Tibial artery (tissue), 4 donors: ENCODE measurements around the gene FBXW9.

Experiments
- DNase-seq, 2 donors: peaks; one replicate each; pipeline ENCODE4 v3.0.0-alpha.2; 2019
- H3K27ac ChIP-seq, 2 donors: fragments of 200-600 bp; sonication (generic) in 1 of 2; 1 replicate in 1 of 2; 2 replicates in 1 of 2; pipeline ENCODE4 v1.5.1; 2018 to 2019; ENCODE audit warnings: mild to moderate bottlenecking in 1 of 2
- H3K27me3 ChIP-seq, 2 donors: fragments of 200-600 bp; sonication (generic) in 1 of 2; one replicate each; pipeline versions ENCODE4 v1.5.1 to v1.6.0; 2016 to 2019
- H3K36me3 ChIP-seq, 3 donors: fragments of 200-600 bp; sonication (generic) in 2 of 3; one replicate each; pipeline ENCODE4 v1.5.1; 2016 to 2019; ENCODE audit warnings: mild to moderate bottlenecking in 2 of 3
- H3K4me1 ChIP-seq, 4 donors: fragments of 200-600 bp; sonication (generic) in 2 of 4; 1 replicate in 3 of 4; 2 replicates in 1 of 4; pipeline ENCODE4 v1.5.1; 2016 to 2019
- H3K4me3 ChIP-seq, 2 donors: fragments of 200-600 bp; sonication (generic) in 1 of 2; 1 replicate in 1 of 2; 2 replicates in 1 of 2; pipeline ENCODE4 v1.5.1; 2018 to 2019; ENCODE audit warnings: mild to moderate bottlenecking in 2 of 2
- H3K9me3 ChIP-seq, 3 donors: fragments of 200-600 bp; sonication (generic) in 1 of 3; one replicate each; pipeline ENCODE4 v1.5.1; 2016 to 2019
- intact Hi-C: fragments of 100-400 bp; cut with DNase I; formaldehyde crosslinking; loops from one replicate; pipeline ENCODE4 v1.15.0; 2023; ENCODE audit warnings: low total_unique reads
- TF ChIP-seq, protein P1 (sequence below), 2 experiments: fragments of 200-600 bp in 1 of 2; fragments of 450-650 bp in 1 of 2; IDR thresholded peaks; one replicate each; pipeline ENCODE4 v1.5.1; 2017 to 2019; ENCODE audit warnings: antibody characterized with exemption in 2 of 2, mild to moderate bottlenecking in 1 of 2, moderate library complexity in 1 of 2

FBXW9 gene

DNA sequence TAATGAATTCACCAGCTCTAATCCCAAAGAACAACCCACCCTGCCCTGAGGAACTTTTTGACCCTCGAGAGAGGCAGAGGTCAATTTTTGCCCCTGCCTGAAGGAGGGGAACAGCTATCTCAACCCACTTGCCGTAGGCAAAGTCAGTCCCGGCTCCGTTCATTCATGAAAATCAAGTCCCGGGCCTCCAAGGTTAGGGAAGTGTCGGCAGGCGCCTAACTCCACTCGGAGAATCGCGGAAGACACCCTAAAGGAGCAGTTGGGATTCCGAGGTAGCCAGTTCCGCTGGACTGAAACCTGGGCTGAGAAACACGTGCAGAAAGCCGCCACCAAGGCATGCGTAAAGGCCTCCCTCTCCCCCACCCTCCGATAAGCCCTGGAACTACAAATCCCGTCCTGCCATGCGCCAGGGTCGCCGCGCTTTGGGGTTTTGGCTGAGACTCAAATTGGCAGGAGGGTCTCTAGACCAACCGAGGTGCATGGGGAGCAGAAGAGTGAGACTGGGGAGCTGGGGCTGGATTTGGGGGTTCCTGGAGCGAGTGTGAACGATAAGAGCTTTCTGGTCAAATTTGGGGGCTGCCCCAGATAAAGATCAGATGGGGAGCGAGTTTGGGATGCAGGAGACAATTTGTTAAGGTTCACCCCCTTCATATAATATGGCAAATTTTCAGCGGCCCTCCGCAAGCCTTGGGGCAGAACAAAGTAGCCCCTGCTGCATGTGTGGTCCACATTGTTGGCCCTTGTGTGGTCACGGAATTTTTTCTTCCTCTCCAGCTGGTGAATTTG is 27.4 kb upstream of the FBXW9 start, which contains the start of gene TNPO2:
Gene TNPO2, minus strand, starts transcription at position 292 of the 786 bp plus-strand sequence. CDS start 2,955 bp downstream, outside the sequence.
- Histone ChIP-seq H3K4me1 (peaks cover 0 to 43% (median 31%) of the 10 kb centered on the region in 4 donors), H3K36me3 (peaks cover 4 to 28% (median 12%) of the 10 kb centered on the region in 3 donors), H3K4me3 (peak within 1 kb of the TSS; percentile 90 to 91), H3K27me3 (no peaks in the 10 kb centered on the region), H3K27ac (peak within 1 kb of the TSS; percentile 89 to 96), H3K9me3 (no peaks in the 10 kb centered on the region)
- TF ChIP-seq, protein P1, sequence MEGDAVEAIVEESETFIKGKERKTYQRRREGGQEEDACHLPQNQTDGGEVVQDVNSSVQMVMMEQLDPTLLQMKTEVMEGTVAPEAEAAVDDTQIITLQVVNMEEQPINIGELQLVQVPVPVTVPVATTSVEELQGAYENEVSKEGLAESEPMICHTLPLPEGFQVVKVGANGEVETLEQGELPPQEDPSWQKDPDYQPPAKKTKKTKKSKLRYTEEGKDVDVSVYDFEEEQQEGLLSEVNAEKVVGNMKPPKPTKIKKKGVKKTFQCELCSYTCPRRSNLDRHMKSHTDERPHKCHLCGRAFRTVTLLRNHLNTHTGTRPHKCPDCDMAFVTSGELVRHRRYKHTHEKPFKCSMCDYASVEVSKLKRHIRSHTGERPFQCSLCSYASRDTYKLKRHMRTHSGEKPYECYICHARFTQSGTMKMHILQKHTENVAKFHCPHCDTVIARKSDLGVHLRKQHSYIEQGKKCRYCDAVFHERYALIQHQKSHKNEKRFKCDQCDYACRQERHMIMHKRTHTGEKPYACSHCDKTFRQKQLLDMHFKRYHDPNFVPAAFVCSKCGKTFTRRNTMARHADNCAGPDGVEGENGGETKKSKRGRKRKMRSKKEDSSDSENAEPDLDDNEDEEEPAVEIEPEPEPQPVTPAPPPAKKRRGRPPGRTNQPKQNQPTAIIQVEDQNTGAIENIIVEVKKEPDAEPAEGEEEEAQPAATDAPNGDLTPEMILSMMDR (IDR thresholded peaks at IDR 0.05) = no peak
- intact Hi-C loops = loop anchor here (5.0 kb wide), 1 partner anchor 797 kb away; the partner anchor contains the start of gene ZNF700
- peak in 1 of 2 donors; percentile 46 for DNase-seq

DNA sequence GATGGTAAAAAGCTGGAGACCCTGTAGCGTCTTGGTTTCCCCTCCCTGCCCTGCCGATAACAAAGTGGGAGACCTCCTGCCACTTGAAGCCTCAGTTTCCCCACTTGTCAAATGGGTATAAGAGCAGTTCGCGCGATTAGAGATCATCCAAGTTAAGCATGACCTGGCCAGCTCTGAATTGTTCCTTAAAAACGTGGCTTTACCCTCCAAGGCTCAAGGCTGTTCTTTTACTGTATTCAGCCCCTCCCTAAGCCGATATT is 26.9 kb upstream of the FBXW9 start:
- Histone ChIP-seq H3K9me3 (no peaks in the 10 kb centered on the region), H3K27me3 (no peaks in the 10 kb centered on the region), H3K36me3 (peaks cover 0 to 28% (median 13%) of the 10 kb centered on the region in 3 donors), H3K4me3 (peak overlapping the region; percentile 90 to 91), H3K4me1 (peaks cover 0 to 47% (median 33%) of the 10 kb centered on the region in 4 donors), H3K27ac (peak overlapping the region; percentile 89 to 96)
- no peak for DNase-seq
- TF ChIP-seq, protein P1 (IDR thresholded peaks at IDR 0.05) = no peak
- intact Hi-C loops = loop anchor here (5.0 kb wide), 1 partner anchor 796 kb away; the partner anchor contains the start of gene ZNF700

DNA sequence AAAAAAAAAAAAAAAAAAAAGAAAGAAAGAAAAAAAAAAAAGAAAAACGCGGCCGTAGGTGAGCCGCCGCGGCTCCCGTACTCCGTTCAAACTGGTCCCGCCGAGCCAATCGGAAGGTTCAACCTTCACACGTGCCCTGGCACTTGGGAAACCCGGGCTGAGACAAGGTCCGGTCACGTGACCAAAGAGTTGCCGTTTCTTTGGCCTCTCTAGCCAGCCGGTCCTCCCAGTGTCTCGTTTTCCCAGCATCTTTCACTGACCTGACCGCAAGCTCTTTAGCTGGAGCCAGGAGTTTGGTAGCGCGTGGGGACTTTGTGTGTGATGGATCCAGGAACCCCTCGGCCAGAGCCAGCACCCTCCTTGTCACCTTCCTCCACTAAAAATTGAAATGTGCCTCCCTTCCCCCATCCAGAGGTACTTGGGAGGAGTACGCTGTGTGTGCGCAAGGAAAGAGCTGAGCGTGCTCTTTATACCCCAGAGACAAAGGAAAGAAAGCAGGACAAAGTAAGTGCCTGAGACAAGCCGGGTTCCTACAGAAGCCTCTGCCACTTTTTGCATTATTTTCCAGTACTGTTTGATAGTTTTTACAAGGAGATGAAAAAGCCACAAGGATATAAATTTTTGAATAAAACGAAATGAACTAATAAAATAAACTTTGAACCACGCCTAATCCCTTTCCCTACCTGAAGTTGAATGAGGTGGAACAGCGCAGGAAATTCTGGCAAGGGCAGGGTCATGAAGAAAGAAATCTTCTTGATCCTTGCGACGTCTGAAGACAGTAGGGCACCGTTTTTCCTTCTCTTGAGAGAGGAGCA is 26.3 kb upstream of the FBXW9 start:
- intact Hi-C loops = loop anchor here (5.0 kb wide), 1 partner anchor 795 kb away; the partner anchor contains the start of gene ZNF700
- Histone ChIP-seq H3K27me3 (no peaks in the 10 kb centered on the region), H3K36me3 (peaks cover 0 to 28% (median 12%) of the 10 kb centered on the region in 3 donors), H3K4me1 (peaks cover 0 to 47% (median 33%) of the 10 kb centered on the region in 4 donors), H3K9me3 (no peaks in the 10 kb centered on the region), H3K27ac (peak overlapping the region; percentile 89 to 96), H3K4me3 (peak overlapping the region; percentile 90 to 91)
- TF ChIP-seq, protein P1 (IDR thresholded peaks at IDR 0.05) = no peak
- peak; percentile 99 for DNase-seq

DNA sequence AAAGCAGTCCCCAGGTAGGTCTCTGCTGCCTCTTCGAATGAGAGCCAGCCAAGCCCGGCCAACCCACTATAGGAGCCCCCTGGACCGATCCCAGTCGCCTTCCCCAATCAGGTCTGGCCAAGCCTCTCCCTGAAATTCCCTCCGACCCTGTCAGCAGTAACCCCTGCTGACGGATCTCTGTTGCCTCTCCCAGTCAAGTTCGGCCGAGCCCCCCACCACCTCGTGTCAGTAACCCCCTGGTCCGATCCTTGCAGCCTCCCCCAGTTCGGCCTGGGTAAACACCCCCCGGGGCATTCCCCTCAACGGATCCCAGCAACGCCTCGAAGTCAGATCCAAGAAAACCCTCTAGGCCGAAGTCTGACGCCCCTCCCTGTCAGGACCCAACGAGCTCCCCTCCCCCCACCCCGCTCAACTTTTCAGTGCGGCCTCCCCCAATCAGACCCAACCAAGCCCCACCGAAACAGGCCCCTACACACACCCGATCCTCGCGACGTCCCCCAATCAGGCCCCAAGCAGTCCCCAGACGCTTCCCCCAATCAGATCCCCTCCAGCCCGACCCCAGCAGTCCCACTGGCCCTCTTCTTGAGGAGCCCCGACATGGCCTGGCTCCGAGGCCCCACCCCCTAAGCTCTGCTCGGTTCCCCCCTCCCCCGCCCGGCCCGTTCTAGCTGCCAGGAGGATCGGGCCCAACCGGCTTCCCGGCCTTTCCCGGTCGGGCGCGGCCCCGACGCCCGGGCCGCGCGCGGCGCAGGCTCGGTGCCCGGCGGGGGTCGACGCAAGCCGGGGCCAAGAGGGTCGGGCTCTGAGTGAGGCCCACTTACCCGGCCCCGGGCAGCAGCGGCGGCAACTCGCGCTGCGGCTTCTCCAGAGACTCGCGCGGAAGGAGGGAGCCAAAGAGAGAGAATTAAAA is 25.5 kb upstream of the FBXW9 start:
- Histone ChIP-seq H3K27ac (peak overlapping the region; percentile 89 to 96), H3K27me3 (no peaks in the 10 kb centered on the region), H3K36me3 (peaks cover 0 to 32% (median 10%) of the 10 kb centered on the region in 3 donors), H3K4me3 (peak overlapping the region; percentile 90 to 91), H3K4me1 (peaks cover 0 to 47% (median 33%) of the 10 kb centered on the region in 4 donors), H3K9me3 (no peaks in the 10 kb centered on the region)
- intact Hi-C loops = loop anchor here (5.0 kb wide), 1 partner anchor 795 kb away; the partner anchor contains the start of gene ZNF700
- TF ChIP-seq, protein P1 (IDR thresholded peaks at IDR 0.05) = no peak
- DNase-seq = peak; percentile 68 to 88
